H9 (cell line): ENCODE results near the gene CCL8. TPM values are rescaled to one million over a fixed set of nuclear protein-coding genes. Genes with fewer than 3 reads are reported as not detected.

Experiments
- DNase-seq: peaks from one replicate; pipeline ENCODE4 v3.0.0-alpha.2; 2017
- H2AFZ ChIP-seq: one replicate; pipeline ENCODE4 v1.6.1; 2013; ENCODE audit warnings: mild to moderate bottlenecking, low read length, control low read depth, moderate library complexity
- H2AK5ac ChIP-seq: 2 replicates; pipeline ENCODE4 v1.6.1; 2013; ENCODE audit warnings: low read length, control low read depth, mixed read lengths; ENCODE audit not compliant: insufficient read length
- H2BK120ac ChIP-seq: one replicate; pipeline ENCODE4 v1.6.1; 2013; ENCODE audit warnings: low read depth, mild to moderate bottlenecking, low read length, control low read depth, inconsistent platforms; ENCODE audit not compliant: poor library complexity, severe bottlenecking
- H2BK12ac ChIP-seq: 2 replicates; pipeline ENCODE4 v1.6.1; 2013; ENCODE audit warnings: low read length, control low read depth, mixed read lengths, low read depth; ENCODE audit not compliant: insufficient read length
- H2BK15ac ChIP-seq: 2 replicates; pipeline ENCODE4 v1.6.1; 2013; ENCODE audit warnings: low read depth, low read length, control low read depth
- H2BK20ac ChIP-seq: one replicate; pipeline ENCODE4 v1.6.1; 2013; ENCODE audit warnings: low read depth, mild to moderate bottlenecking, low read length, control low read depth, inconsistent platforms; ENCODE audit not compliant: poor library complexity, severe bottlenecking
- H2BK5ac ChIP-seq: 2 replicates; pipeline ENCODE4 v1.6.1; 2013; ENCODE audit warnings: low read length, control low read depth, mixed read lengths; ENCODE audit not compliant: insufficient read length
- H3K14ac ChIP-seq: 2 replicates; pipeline ENCODE4 v1.6.1; 2013; ENCODE audit warnings: low read length, control low read depth; ENCODE audit not compliant: insufficient read depth
- H3K18ac ChIP-seq: 2 replicates; pipeline ENCODE4 v1.6.1; 2013; ENCODE audit warnings: low read depth, mild to moderate bottlenecking, mixed read lengths, low read length, control low read depth; ENCODE audit not compliant: insufficient read length
- H3K23ac ChIP-seq: 2 replicates; pipeline ENCODE4 v1.6.1; 2013; ENCODE audit warnings: low read length, control low read depth, mixed read lengths, low read depth; ENCODE audit not compliant: insufficient read length
- H3K23me2 ChIP-seq: 2 replicates; pipeline ENCODE4 v1.6.1; 2013; ENCODE audit warnings: low read depth, mild to moderate bottlenecking, mixed read lengths, low read length, control low read depth; ENCODE audit not compliant: insufficient read length, poor library complexity, severe bottlenecking
- H3K27ac ChIP-seq: 2 replicates; pipeline ENCODE4 v1.5.1; 2013; ENCODE audit warnings: low read length, control low read depth, mixed read lengths, low read depth; ENCODE audit not compliant: insufficient read length
- H3K27me3 ChIP-seq: 2 replicates; pipeline ENCODE4 v1.6.1; 2013; ENCODE audit warnings: low read length, control low read depth, inconsistent platforms; ENCODE audit not compliant: insufficient read depth
- H3K4ac ChIP-seq: 2 replicates; pipeline ENCODE4 v1.6.1; 2013; ENCODE audit warnings: low read depth, mild to moderate bottlenecking, control low read depth, inconsistent platforms, low read length, moderate library complexity
- H3K4me1 ChIP-seq: 2 replicates; pipeline ENCODE4 v1.6.1; 2013; ENCODE audit warnings: low read length, control low read depth, inconsistent platforms; ENCODE audit not compliant: insufficient read depth
- H3K4me2 ChIP-seq: 2 replicates; pipeline ENCODE4 v1.6.1; 2013; ENCODE audit warnings: low read length, control low read depth, mixed read lengths; ENCODE audit not compliant: insufficient read length, insufficient read depth
- H3K56ac ChIP-seq: 2 replicates; pipeline ENCODE4 v1.6.1; 2013; ENCODE audit warnings: low read depth, mild to moderate bottlenecking, mixed read lengths, low read length, control low read depth; ENCODE audit not compliant: insufficient read length
- H3K79me1 ChIP-seq: 2 replicates; pipeline ENCODE4 v1.6.1; 2013; ENCODE audit warnings: low read depth, mild to moderate bottlenecking, moderate library complexity, low read length, control low read depth, inconsistent platforms; ENCODE audit not compliant: insufficient read depth, poor library complexity, severe bottlenecking
- H3K79me2 ChIP-seq: 2 replicates; pipeline ENCODE4 v1.6.1; 2013; ENCODE audit warnings: low read length, control low read depth, inconsistent platforms; ENCODE audit not compliant: insufficient read depth
- H3K9ac ChIP-seq: 2 replicates; pipeline ENCODE4 v1.6.1; 2013; ENCODE audit warnings: low read length, control low read depth, mixed read lengths; ENCODE audit not compliant: insufficient read length; ENCODE audit errors: extremely low read depth
- H3K9me3 ChIP-seq: one replicate; pipeline ENCODE4 v1.6.1; 2013; ENCODE audit warnings: low read depth, low read length, inconsistent platforms; ENCODE audit not compliant: control insufficient read depth
- H3T11ph ChIP-seq: one replicate; pipeline ENCODE4 v1.6.1; 2013; ENCODE audit warnings: mild to moderate bottlenecking, low read length, control low read depth, inconsistent platforms
- H4K20me1 ChIP-seq: one replicate; pipeline ENCODE4 v1.6.1; 2013; ENCODE audit not compliant: control insufficient read depth, insufficient read length, insufficient read depth
- H4K5ac ChIP-seq: 2 replicates; pipeline ENCODE4 v1.6.1; 2013; ENCODE audit warnings: low read depth, mild to moderate bottlenecking, mixed read lengths, low read length, control low read depth; ENCODE audit not compliant: insufficient read length
- H4K8ac ChIP-seq: replicated peaks from 2 replicates; pipeline ENCODE4 v1.6.1; 2013; ENCODE audit warnings: low read length, control low read depth, mixed read lengths, low read depth; ENCODE audit not compliant: insufficient read length
- H4K91ac ChIP-seq: 2 replicates; pipeline ENCODE4 v1.6.1; 2013; ENCODE audit warnings: low read depth, mild to moderate bottlenecking, moderate library complexity, mixed read lengths, low read length, control low read depth; ENCODE audit not compliant: insufficient read length
- H3K27ac Mint-ChIP-seq, 3 experiments: 2 replicates in 2 of 3; 3 replicates in 1 of 3; pipeline ENCODE4 v1.8.0; 2020 to 2021; ENCODE audit warnings: mixed read lengths in 3 of 3, mild to moderate bottlenecking in 1 of 3, moderate library complexity in 1 of 3
- H3K27me3 Mint-ChIP-seq: 2 replicates; pipeline ENCODE4 v1.8.0; 2021; ENCODE audit warnings: low read depth, mild to moderate bottlenecking, moderate library complexity, mixed read lengths
- H3K36me3 Mint-ChIP-seq, 3 experiments: 2 replicates in 2 of 3; 3 replicates in 1 of 3; pipeline ENCODE4 v1.8.0; 2020 to 2021; ENCODE audit warnings: low read depth in 3 of 3, mixed read lengths in 3 of 3; ENCODE audit not compliant: insufficient read depth in 1 of 3
- H3K4me1 Mint-ChIP-seq, 2 experiments: 2 replicates each; pipeline ENCODE4 v1.8.0; 2020; ENCODE audit warnings: mixed read lengths in 2 of 2
- H3K4me3 Mint-ChIP-seq, 2 experiments: 2 replicates in 1 of 2; 3 replicates in 1 of 2; pipeline ENCODE4 v1.8.0; 2020 to 2021; ENCODE audit warnings: mild to moderate bottlenecking in 2 of 2, mixed read lengths in 2 of 2, moderate library complexity in 1 of 2
- H3K9me3 Mint-ChIP-seq, 2 experiments: 2 replicates in 1 of 2; 3 replicates in 1 of 2; pipeline ENCODE4 v1.8.0; 2020; ENCODE audit warnings: mild to moderate bottlenecking in 2 of 2, mixed read lengths in 2 of 2, moderate library complexity in 1 of 2
- CTCF ChIP-seq: fragments of 200-600 bp; sonication (generic); conservative IDR thresholded peaks from 3 replicates; pipeline ENCODE4 v1.8.0; 2021; ENCODE audit warnings: antibody characterized with exemption, mild to moderate bottlenecking
- WGBS: extraction: QIAGEN DNeasy Blood & Tissue Kit; methylation state at CpG from one replicate; pipeline ENCODE4 v1.1.7; 2013; ENCODE audit warnings: missing lambda C conversion rate, low lambda C conversion rate, mixed read lengths; ENCODE audit not compliant: insufficient read length; ENCODE audit errors: extremely low coverage; 5-methylcytosine and 5-hydroxymethylcytosine counted together
- total RNA-seq: library from RNA; stranded (reverse); gene quantifications from 2 replicates; pipeline ENCODE4 v1.2.1, GENCODE V29; 2021

Gene CCL8
- total RNA-seq, 1 experiment from 2014 or later = not detected

- Histone ChIP-seq H2AK5ac (no peak overlapping the region), H3K14ac (no peak overlapping the region), H3K27me3 (no peaks in the 10 kb centered on the region), H4K91ac (no peak overlapping the region), H2BK12ac (no peak overlapping the region), H3K18ac (no peak overlapping the region), H3K79me1 (no peaks in the 10 kb centered on the region), H3K27ac (no peak overlapping the region), H3K23ac (no peak overlapping the region), H3K4me2 (no peak overlapping the region), H3K23me2 (no peaks in the 10 kb centered on the region), H4K20me1 (no peaks in the 10 kb centered on the region), H3K79me2 (no peaks in the 10 kb centered on the region), H4K8ac (no peak overlapping the region), H2BK120ac (no peak overlapping the region), H3T11ph (no peak overlapping the region), H4K5ac (no peak overlapping the region), H2BK20ac (no peak overlapping the region), H3K4me1 (no peaks in the 10 kb centered on the region), H2BK5ac (no peak overlapping the region), H3K9ac (no peak overlapping the region), H3K56ac (no peak overlapping the region), H2BK15ac (no peak overlapping the region), H2AFZ (no peak overlapping the region), H3K9me3 (no peaks in the 10 kb centered on the region), H3K4ac (no peak overlapping the region)
- Mint-ChIP-seq H3K4me1 (peaks cover 0 to 5% of the 10 kb centered on the region in 2 experiments; a peak in 3 of 4 replicates), H3K9me3 (no peaks in the 10 kb centered on the region), H3K36me3 (no peaks in the 10 kb centered on the region), H3K27ac (no peak overlapping the region), H3K27me3 (peaks cover 4% of the 10 kb centered on the region), H3K4me3 (no peak overlapping the region)
- TF ChIP-seq CTCF = peak; percentile 71
- DNase-seq = peak; percentile 54
- no CpG with 5 or more reads among the region's 3 CpGs for WGBS
Observed at GRCh38 chr17:34306466-34306865, 12.8 kb upstream of the CCL8 start.
